ENCODE data around the gene RAB40B.

GRCh38 chr17:82666931-82667667 lies 31.4 kb downstream of the RAB40B start:
- TF ChIP-seq CTCF (IDR thresholded peaks at IDR 0.05): no peak
- no peak for TF ChIP-seq POLR2A (IDR thresholded peaks at IDR 0.05)
- TF ChIP-seq POLR2AphosphoS5 (IDR thresholded peaks at IDR 0.05; ENCODE audit: insufficient read depth in 1 of 2, low read depth in 1 of 2): no peak

Measured in vagina (tissue), 2 donors.